ENCODE data around the gene SPANXN1. TPM values are rescaled to one million over a fixed set of nuclear protein-coding genes. Genes with fewer than 3 reads are reported as not detected.
"Not testable (repeated sequence)": the region's sequence is repeated elsewhere in the genome, so short reads cannot be mapped to it uniquely, and the experiment has no call there.

Gene SPANXN1
- total RNA-seq = not detected in 2 replicates
- long read RNA-seq = 0 reads

GRCh38 chrX:145247203-145247602 lies at the start of gene SPANXN1:
Gene SPANXN1, plus strand, starts transcription at chrX:145247503. Its CDS starts 84 bp downstream, at chrX:145247587.
- not testable (repeated sequence) for H3K36me3 Mint-ChIP-seq (ENCODE audit: low read depth); H3K27ac Mint-ChIP-seq (ENCODE audit: unreplicated experiment); H3K27me3 Mint-ChIP-seq (ENCODE audit: low read depth); DNase-seq (ENCODE audit: low read depth, low spot score); H3K4me3 Mint-ChIP-seq; H3K4me1 Mint-ChIP-seq
- H3K9me3 Mint-ChIP-seq = peaks cover 11% of the 10 kb centered on the region

GRCh38 chrX:145199078-145199477 lies 48.2 kb upstream of the SPANXN1 start:
- Mint-ChIP-seq H3K4me3 (no peak overlapping the region), H3K27ac (ENCODE audit: unreplicated experiment) (no peak overlapping the region), H3K9me3 (peaks cover 6% of the 10 kb centered on the region), H3K4me1 (no peaks in the 10 kb centered on the region), H3K36me3 (ENCODE audit: low read depth) (no peaks in the 10 kb centered on the region), H3K27me3 (ENCODE audit: low read depth) (no peaks in the 10 kb centered on the region)
- no peak for DNase-seq (ENCODE audit: low read depth, low spot score)
- TF ChIP-seq CTCF (conservative IDR thresholded peaks at IDR 0.05) = no peak

GRCh38 chrX:145213504-145213903 lies 33.8 kb upstream of the SPANXN1 start:
- no peaks in the 10 kb centered on the region for H3K27me3 Mint-ChIP-seq (ENCODE audit: low read depth)
- peak; percentile 64 for TF ChIP-seq CTCF (conservative IDR thresholded peaks at IDR 0.05)
- no peak overlapping the region for H3K27ac Mint-ChIP-seq (ENCODE audit: unreplicated experiment)
- H3K9me3 Mint-ChIP-seq = no peaks in the 10 kb centered on the region
- no peak overlapping the region for H3K4me3 Mint-ChIP-seq
- DNase-seq (ENCODE audit: low read depth, low spot score) = peak; percentile 7
- H3K4me1 Mint-ChIP-seq = no peaks in the 10 kb centered on the region
- H3K36me3 Mint-ChIP-seq (ENCODE audit: low read depth) = no peaks in the 10 kb centered on the region

GRCh38 chrX:145292218-145292617 lies 44.9 kb downstream of the SPANXN1 start:
- no peak for TF ChIP-seq CTCF (conservative IDR thresholded peaks at IDR 0.05)
- Mint-ChIP-seq H3K9me3 (no peaks in the 10 kb centered on the region), H3K27me3 (ENCODE audit: low read depth) (no peaks in the 10 kb centered on the region), H3K27ac (ENCODE audit: unreplicated experiment) (no peak overlapping the region), H3K36me3 (ENCODE audit: low read depth) (no peaks in the 10 kb centered on the region), H3K4me1 (no peaks in the 10 kb centered on the region), H3K4me3 (no peak overlapping the region)
- no peak for DNase-seq (ENCODE audit: low read depth, low spot score)
